Smooth muscle cell (in vitro differentiated cells): Measurements from ENCODE around the gene VWC2L. TPM values are rescaled to one million over a fixed set of nuclear protein-coding genes. Genes with fewer than 3 reads are reported as not detected.

Experiments
- DNase-seq: peaks from one replicate; lab custom pipeline; 2025; ENCODE audit not compliant: unreplicated experiment; lab: John Stamatoyannopoulos, UW
- H2AFZ ChIP-seq: fragments of 200-600 bp; sonication (generic); 2 replicates; pipeline ENCODE4 v1.6.0; 2016; ENCODE audit warnings: antibody characterized with exemption, low read depth, mild to moderate bottlenecking
- H3F3A ChIP-seq: fragments of 200-600 bp; sonication (generic); 2 replicates; pipeline ENCODE4 v1.6.0; 2017; ENCODE audit warnings: antibody characterized with exemption, low read depth
- H3K27ac ChIP-seq: fragments of 200-600 bp; sonication (generic); 2 replicates; pipeline ENCODE4 v1.5.1; 2016; ENCODE audit warnings: low read depth, mild to moderate bottlenecking
- H3K27me3 ChIP-seq: fragments of 200-600 bp; sonication (generic); 2 replicates; pipeline ENCODE4 v1.6.1; 2016; ENCODE audit warnings: low read depth, mild to moderate bottlenecking
- H3K36me3 ChIP-seq: fragments of 200-600 bp; sonication (generic); 2 replicates; pipeline ENCODE4 v1.5.1; 2016; ENCODE audit warnings: low read depth
- H3K4me1 ChIP-seq: fragments of 200-600 bp; sonication (generic); 2 replicates; pipeline ENCODE4 v1.5.1; 2016; ENCODE audit warnings: low read depth
- H3K4me2 ChIP-seq: fragments of 200-600 bp; sonication (generic); 2 replicates; pipeline ENCODE4 v1.6.0; 2016; ENCODE audit warnings: mild to moderate bottlenecking
- H3K4me3 ChIP-seq: fragments of 200-600 bp; sonication (generic); 2 replicates; pipeline ENCODE4 v1.5.1; 2016; ENCODE audit warnings: mild to moderate bottlenecking
- H3K79me2 ChIP-seq: fragments of 200-600 bp; sonication (generic); 2 replicates; pipeline ENCODE4 v1.6.0; 2016; ENCODE audit warnings: low read depth, mild to moderate bottlenecking
- H3K9ac ChIP-seq: fragments of 200-600 bp; sonication (generic); 2 replicates; pipeline ENCODE4 v1.6.0; 2016; ENCODE audit warnings: low read depth
- H3K9me3 ChIP-seq: fragments of 200-600 bp; sonication (generic); replicated peaks from 2 replicates; pipeline ENCODE4 v1.5.1; 2016; ENCODE audit warnings: low read depth
- H4K20me1 ChIP-seq: fragments of 200-600 bp; sonication (generic); 2 replicates; pipeline ENCODE4 v1.6.0; 2016; ENCODE audit warnings: low read depth
- WGBS: methylation state at CpG from one replicate; pipeline ENCODE4 v1.1.7; 2016; ENCODE audit warnings: low lambda C conversion rate; 5-methylcytosine and 5-hydroxymethylcytosine counted together
- polyA plus RNA-seq: library from polyadenylated mRNA; unstranded; fragments of >200 nt; fragmentation: Nextera tagmentation; extraction: Ambion mirVana; gene quantifications from 2 replicates; pipeline ENCODE4 v1.2.1, GENCODE V29; 2016
- total RNA-seq: library from RNA; depleted of rRNA; stranded (reverse); fragments of >200 nt; gene quantifications from 2 replicates; pipeline ENCODE4 v1.2.3, GENCODE V29; 2014
- TF ChIP-seq, protein P1 (sequence below): fragments of 200-600 bp; sonication (generic); IDR thresholded peaks from 2 replicates; pipeline ENCODE4 v1.5.1; 2017; ENCODE audit warnings: borderline replicate concordance, mild to moderate bottlenecking, antibody characterized with exemption; ENCODE audit not compliant: insufficient read depth, poor library complexity, severe bottlenecking

The VWC2L gene
- total and polyA plus RNA-seq, 2 experiments from 2014 or later: not detected

DNA sequence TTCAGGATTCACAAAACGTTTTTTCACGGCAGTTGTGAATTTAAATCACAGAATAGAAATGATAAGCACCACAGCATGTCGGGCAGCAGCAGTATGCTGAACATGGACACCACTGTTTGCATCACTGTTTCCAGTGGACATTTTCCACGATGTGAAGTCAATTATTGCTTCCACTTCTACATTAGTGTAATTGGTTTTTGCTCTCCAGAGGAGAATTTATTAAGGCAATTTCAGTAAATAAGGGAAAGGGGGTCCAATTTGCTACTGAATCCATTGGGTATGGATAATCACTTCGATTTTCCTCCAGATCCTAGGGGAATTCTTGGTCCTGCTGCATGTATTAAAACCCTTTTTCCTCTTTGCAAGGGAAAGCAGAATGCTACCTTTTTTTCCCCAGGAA, 30.2 kb upstream of the VWC2L start:
- Histone ChIP-seq H3K27ac (no peak overlapping the region), H4K20me1 (no peaks in the 10 kb centered on the region), H3K27me3 (no peaks in the 10 kb centered on the region), H3F3A (no peaks in the 10 kb centered on the region), H3K4me2 (no peak overlapping the region), H3K79me2 (no peaks in the 10 kb centered on the region), H2AFZ (no peak overlapping the region), H3K9me3 (no peaks in the 10 kb centered on the region), H3K4me3 (no peak overlapping the region), H3K36me3 (no peaks in the 10 kb centered on the region), H3K4me1 (no peaks in the 10 kb centered on the region), H3K9ac (no peak overlapping the region)
- TF ChIP-seq, protein P1, sequence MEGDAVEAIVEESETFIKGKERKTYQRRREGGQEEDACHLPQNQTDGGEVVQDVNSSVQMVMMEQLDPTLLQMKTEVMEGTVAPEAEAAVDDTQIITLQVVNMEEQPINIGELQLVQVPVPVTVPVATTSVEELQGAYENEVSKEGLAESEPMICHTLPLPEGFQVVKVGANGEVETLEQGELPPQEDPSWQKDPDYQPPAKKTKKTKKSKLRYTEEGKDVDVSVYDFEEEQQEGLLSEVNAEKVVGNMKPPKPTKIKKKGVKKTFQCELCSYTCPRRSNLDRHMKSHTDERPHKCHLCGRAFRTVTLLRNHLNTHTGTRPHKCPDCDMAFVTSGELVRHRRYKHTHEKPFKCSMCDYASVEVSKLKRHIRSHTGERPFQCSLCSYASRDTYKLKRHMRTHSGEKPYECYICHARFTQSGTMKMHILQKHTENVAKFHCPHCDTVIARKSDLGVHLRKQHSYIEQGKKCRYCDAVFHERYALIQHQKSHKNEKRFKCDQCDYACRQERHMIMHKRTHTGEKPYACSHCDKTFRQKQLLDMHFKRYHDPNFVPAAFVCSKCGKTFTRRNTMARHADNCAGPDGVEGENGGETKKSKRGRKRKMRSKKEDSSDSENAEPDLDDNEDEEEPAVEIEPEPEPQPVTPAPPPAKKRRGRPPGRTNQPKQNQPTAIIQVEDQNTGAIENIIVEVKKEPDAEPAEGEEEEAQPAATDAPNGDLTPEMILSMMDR: no peak
- no peak for DNase-seq
- 77% methylated on average over 5 of the region's 5 CpGs for WGBS

DNA sequence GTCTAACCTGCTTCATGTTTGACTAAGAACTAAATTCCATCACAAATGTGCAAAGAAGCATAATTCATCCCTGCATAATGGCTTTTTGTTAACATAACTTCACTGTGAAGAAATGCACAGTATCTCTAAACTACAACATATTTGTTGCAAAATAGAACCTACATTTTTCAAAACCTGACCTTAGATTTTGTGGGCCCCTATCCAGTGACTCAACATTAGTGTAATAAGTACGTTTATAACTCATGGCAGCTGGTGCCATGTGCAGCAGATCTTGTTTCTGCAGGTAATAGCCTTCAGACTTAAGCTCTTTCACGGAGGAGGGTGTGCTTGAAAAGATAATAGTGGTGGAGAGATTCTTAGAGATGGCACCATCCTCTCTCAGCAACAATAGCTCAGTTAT, 28.6 kb upstream of the VWC2L start:
- Histone ChIP-seq H3K4me2 (no peak overlapping the region), H3K4me3 (no peak overlapping the region), H4K20me1 (no peaks in the 10 kb centered on the region), H3K27ac (no peak overlapping the region), H2AFZ (no peak overlapping the region), H3K4me1 (no peaks in the 10 kb centered on the region), H3K36me3 (no peaks in the 10 kb centered on the region), H3K9me3 (no peaks in the 10 kb centered on the region), H3F3A (no peaks in the 10 kb centered on the region), H3K27me3 (no peaks in the 10 kb centered on the region), H3K9ac (no peak overlapping the region), H3K79me2 (no peaks in the 10 kb centered on the region)
- TF ChIP-seq, protein P1: no peak
- 79% methylated on average over 2 of the region's 2 CpGs for WGBS
- DNase-seq: no peak

DNA sequence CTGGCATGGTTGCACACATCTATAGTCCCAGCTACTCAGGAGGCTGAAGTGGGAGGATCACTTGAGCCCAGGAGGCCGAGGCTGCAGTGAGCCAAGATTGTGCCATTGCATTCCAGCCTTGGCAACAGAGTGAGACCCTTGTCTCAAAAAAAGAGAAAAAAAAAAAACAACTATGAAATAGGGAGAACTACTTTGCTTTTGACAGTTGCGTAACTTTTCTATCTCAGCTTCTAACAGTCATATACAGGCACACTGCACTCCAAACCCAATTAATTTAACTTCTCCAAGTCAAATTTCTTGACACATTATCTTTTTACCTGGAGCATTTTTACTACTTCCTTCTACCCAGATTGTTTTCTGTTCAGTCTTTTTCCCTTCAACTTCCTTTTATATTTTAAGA, 24.1 kb upstream of the VWC2L start:
- Histone ChIP-seq H3K36me3 (no peaks in the 10 kb centered on the region), H3K9me3 (no peaks in the 10 kb centered on the region), H4K20me1 (no peaks in the 10 kb centered on the region), H3F3A (no peaks in the 10 kb centered on the region), H3K4me1 (no peaks in the 10 kb centered on the region), H3K27me3 (no peaks in the 10 kb centered on the region), H3K4me2 (no peak overlapping the region), H3K4me3 (no peak overlapping the region), H3K27ac (no peak overlapping the region), H3K9ac (no peak overlapping the region), H3K79me2 (no peaks in the 10 kb centered on the region), H2AFZ (no peak overlapping the region)
- DNase-seq: no peak
- TF ChIP-seq, protein P1: no peak
- WGBS: 90% methylated on average over 2 of the region's 2 CpGs

DNA sequence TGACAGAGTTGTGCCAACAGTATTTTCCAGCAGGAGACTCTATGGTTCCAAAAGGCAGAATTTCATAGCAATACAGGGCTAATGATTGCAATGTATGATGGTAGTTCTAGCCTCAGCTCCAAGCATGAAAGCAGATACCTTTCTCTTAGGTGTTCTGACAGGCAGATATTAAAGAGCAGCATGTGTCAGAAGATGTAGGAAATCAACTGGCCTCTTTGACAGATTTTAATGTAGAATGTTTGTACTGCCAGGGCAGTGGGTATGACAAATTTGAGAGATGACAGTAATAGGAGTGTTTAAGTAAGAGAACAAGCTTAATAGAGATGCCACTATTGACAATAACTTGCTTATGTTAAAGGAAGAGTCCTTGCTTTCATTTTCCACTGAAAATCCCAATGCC, 21.5 kb upstream of the VWC2L start:
- TF ChIP-seq, protein P1: no peak
- Histone ChIP-seq H3K4me2 (no peak overlapping the region), H3K4me1 (no peaks in the 10 kb centered on the region), H4K20me1 (no peaks in the 10 kb centered on the region), H3K79me2 (no peaks in the 10 kb centered on the region), H2AFZ (no peak overlapping the region), H3K4me3 (no peak overlapping the region), H3K9me3 (no peaks in the 10 kb centered on the region), H3K27me3 (no peaks in the 10 kb centered on the region), H3K36me3 (no peaks in the 10 kb centered on the region), H3K27ac (no peak overlapping the region), H3K9ac (no peak overlapping the region), H3F3A (no peaks in the 10 kb centered on the region)
- no peak for DNase-seq
